Cardiac fibroblast (primary cell): Measurements from ENCODE around the gene SLC37A1.

Experiments
- DNase-seq, 2 donors: peaks; one replicate each; pipeline versions ENCODE4 v3.0.0 to v3.0.0-alpha.2; 2010; ENCODE audit warnings: low read depth in 2 of 2
- H3K4me3 ChIP-seq, 2 donors: replicated peaks in 1 of 2; 1 replicate in 1 of 2; 2 replicates in 1 of 2; pipeline ENCODE4 v1.5.1; 2011; ENCODE audit warnings: low read depth in 2 of 2, low read length in 2 of 2, mild to moderate bottlenecking in 2 of 2, moderate library complexity in 1 of 2
- CTCF ChIP-seq: IDR thresholded peaks from one replicate; pipeline ENCODE4 v1.5.1; 2011; ENCODE audit warnings: low read depth, mild to moderate bottlenecking, low read length, inconsistent platforms

The SLC37A1 gene

GRCh38 chr21:42566524-42567213 is 53.0 kb downstream of the SLC37A1 start:
- no peak for DNase-seq
- H3K4me3 ChIP-seq = no peak overlapping the region
- TF ChIP-seq CTCF = no peak

- TF ChIP-seq CTCF = no peak
- no peak overlapping the region for H3K4me3 ChIP-seq
- DNase-seq = no peak
These were observed 53.5 kb downstream of the SLC37A1 start for GRCh38 chr21:42567214-42567555.

- TF ChIP-seq CTCF = no peak
- no peak overlapping the region for H3K4me3 ChIP-seq
- no peak for DNase-seq
These were observed 54.2 kb downstream of the SLC37A1 start for GRCh38 chr21:42567861-42568260.

- H3K4me3 ChIP-seq = no peak overlapping the region
- TF ChIP-seq CTCF = no peak
- no peak for DNase-seq
These were observed 54.7 kb downstream of the SLC37A1 start for GRCh38 chr21:42568376-42568775.

- TF ChIP-seq CTCF = no peak
- no peak overlapping the region for H3K4me3 ChIP-seq
- DNase-seq = no peak
These were observed 55.4 kb downstream of the SLC37A1 start for GRCh38 chr21:42568866-42569731.

- no peak overlapping the region for H3K4me3 ChIP-seq
- TF ChIP-seq CTCF = no peak
- no peak for DNase-seq
These were observed 56.2 kb downstream of the SLC37A1 start for GRCh38 chr21:42569732-42570301.
